Activated T-cell treated with anti-CD3 and anti-CD28 coated beads, Interleukin-2, amount 50 U/mL, for 1 hour (primary cell): ENCODE results near the gene CACHD1.
"Not testable (repeated sequence)": the region's sequence is repeated elsewhere in the genome, so short reads cannot be mapped to it uniquely, and the experiment has no call there.

ENCODE experiments used
- DNase-seq: peaks from one replicate; pipeline ENCODE4 v3.0.0-alpha.2; 2020

CACHD1 gene

GRCh38 chr1:64498325-64498724 is 28.4 kb downstream of the CACHD1 start:
- DNase-seq, result no peak

DNA sequence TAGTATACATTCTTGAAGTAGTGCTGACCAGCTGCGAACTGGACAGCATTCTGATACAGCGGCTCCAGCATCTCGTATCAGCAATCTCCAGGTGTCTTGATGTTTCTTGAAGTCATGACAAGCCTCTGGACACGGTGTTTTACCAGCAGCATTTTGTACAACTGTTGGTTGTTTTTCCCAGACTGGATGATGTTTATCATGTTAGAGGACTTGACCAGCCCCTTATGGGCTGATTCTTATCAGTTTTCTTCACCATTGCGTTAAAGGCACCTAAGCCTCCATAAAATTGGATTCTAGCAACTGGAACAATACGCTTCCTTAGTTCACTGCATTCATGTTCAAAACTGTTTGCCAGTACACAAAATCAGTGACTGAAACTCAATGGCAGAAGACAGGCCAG is 29.1 kb downstream of the CACHD1 start:
- no peak for DNase-seq

DNA sequence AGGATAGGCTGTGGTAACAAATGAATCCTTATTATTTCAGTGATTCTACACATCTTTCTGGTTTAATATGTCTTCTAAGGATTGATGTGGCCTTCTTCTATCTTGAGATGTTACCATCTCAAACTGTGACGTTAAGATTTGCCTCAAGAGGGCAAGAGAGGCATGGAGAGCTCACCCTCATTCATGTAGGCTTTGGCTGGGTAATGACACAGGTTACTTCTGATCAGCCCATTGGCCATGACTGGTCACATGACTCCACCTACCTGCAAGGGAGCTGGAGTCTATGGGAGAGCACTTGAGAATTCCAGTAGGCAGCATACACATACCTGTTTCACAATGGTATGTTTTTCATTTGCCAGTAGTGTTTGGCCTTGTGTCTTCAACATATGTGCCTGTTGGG is 30.0 kb downstream of the CACHD1 start:
- no peak for DNase-seq

DNA sequence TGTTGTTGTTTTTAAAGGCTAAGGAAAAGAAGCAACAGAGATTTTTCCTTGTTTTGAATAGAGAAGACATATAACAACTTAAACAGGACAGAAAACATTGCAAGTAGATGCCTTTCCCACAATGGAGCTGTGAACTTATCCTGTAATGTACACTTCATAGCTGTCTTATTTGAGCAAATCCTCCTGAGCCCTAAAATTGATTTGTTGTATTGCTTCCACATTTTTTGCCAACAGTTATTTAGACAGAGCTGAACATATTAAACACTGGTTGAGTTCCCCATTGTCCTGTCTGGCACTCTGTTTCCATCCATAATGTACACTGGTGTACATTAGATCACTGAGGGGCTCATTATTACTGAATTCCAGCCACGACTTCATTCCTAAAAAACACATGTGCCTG is 32.2 kb downstream of the CACHD1 start:
- DNase-seq, result no peak

DNA sequence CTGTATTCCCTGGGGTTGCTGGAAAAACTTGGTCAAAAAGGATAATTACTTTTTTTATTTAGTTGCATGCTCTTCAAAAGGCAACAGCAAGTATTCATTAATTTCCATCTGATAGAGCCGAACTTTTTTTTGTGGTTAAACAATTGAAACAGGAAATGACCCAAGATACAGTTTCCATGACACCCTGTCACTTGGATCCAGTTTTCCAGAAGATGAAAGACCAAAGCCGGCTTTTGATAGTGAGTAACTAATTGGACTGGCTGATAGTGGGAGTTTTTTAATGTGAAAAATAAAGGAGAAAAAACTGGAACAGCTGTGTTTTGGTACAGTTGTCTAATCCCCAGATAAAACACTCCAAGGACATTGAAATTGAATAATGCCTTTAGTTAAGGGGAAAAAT is 33.0 kb downstream of the CACHD1 start:
- no peak for DNase-seq

- peak; percentile 68 for DNase-seq
These were observed 35.5 kb downstream of the CACHD1 start for GRCh38 chr1:64505232-64505943.

- peak; percentile 46 for DNase-seq
These were observed 36.2 kb downstream of the CACHD1 start for GRCh38 chr1:64505944-64506655.

GRCh38 chr1:64508629-64509028 is 38.7 kb downstream of the CACHD1 start:
- no peak for DNase-seq

GRCh38 chr1:64511044-64511443 is 41.1 kb downstream of the CACHD1 start:
- DNase-seq, result no peak

GRCh38 chr1:64512206-64512605 is 42.3 kb downstream of the CACHD1 start:
- DNase-seq, result not testable (repeated sequence)

DNA sequence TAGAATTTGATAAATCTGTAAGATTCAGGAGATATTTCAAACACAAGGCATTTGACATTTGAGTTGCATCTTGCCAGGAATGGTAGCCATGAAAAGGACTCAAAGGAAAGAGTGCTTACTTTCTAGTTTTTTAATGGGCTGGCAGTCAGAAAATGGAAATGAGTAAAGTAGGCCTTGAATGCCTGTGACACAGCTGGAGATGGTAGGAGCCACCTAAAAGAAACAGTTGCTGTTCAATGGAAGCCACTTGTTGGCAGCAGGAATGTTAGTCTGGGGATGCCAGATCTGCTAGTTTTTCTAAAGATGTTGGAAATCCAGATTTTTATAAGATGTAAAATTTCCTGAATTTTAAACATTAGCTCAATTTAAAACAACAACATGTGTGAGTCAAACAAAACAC is 43.6 kb downstream of the CACHD1 start:
- DNase-seq, result no peak

GRCh38 chr1:64514197-64514765 is 44.4 kb downstream of the CACHD1 start:
- no peak for DNase-seq

DNA sequence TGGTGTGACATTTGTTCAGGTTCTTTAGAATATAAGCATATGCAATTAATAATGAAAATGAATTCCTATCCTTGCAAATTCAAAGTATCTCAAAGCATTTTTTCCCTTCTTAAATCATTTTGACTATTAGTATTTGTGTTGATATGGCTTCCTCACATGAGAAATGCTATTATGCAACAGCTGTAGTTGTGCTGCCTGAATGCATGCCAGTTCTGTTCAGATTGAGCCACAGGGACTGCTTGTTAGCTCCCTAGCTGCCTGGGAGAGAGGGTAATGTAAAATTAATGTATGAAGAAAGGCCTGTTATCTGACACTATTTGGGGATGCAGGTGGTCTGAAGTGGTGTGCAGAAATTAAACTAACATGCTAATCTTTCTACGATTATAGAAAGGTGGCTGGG is 45.5 kb downstream of the CACHD1 start:
- no peak for DNase-seq

- DNase-seq, result no peak
These were observed 46.4 kb downstream of the CACHD1 start for GRCh38 chr1:64516301-64516700.

GRCh38 chr1:64516803-64517568 is 47.1 kb downstream of the CACHD1 start:
- no peak for DNase-seq

DNA sequence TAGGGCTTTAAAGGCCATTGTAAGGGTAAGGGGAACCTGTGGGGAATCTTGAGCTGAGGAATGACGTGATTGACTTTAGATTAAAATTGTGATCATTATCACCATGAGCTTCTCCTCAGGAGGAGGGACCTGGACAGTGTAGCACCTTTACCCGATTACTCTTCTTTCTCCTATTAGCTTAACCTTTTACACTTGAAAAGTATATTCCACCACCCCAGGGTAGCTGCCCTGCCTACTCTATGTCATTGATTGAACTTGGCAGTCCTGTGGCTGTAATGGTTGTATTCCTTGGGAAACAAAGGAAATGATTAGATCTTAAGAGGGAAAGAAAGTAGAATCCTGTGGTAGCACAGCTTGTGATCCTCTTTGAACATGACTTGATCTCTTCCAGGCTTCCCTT is 47.7 kb downstream of the CACHD1 start:
- DNase-seq, result no peak

GRCh38 chr1:64518692-64519481 is 49.0 kb downstream of the CACHD1 start:
- no peak for DNase-seq

- no peak for DNase-seq
These were observed 50.0 kb downstream of the CACHD1 start for GRCh38 chr1:64519901-64520300.

DNA sequence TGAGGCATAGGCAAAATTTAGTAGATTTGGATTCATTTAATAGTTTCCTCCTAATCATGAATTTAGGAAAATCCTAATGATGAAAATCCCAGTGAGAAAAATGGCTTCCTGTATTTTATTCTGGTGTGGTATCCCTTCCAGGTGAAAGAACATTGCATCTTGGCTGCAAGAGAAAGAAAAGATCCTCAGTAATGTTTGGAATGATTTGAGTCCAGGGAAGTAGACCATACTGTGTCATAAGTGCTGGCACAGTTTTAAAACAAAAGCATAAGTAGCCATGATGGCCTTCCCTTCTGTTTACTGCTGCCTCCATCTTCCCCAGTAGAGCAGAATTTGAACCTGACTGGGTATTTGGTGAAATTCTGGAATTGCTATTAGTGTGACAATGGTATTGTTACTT is 52.8 kb downstream of the CACHD1 start:
- DNase-seq, result no peak

GRCh38 chr1:64523413-64524337 is 53.7 kb downstream of the CACHD1 start:
- no peak for DNase-seq

DNA sequence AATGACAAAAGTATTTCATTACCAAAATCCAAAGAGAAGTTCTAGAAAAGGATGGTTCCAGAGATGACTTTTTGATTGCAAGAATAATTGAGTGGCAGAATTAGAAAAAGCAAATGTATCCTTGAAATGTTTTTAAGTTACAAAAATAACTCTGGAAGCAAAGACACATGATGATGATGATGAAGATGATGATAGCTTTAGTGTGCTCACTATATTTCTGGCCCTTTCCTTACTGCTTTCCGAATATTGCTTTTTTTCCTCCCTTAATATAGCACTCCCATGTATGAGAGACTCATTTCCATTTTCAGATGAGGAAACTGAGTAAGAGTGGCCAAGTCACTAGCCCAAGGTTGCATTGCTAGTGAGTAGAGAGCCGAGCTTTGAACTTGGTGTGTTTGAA is 54.7 kb downstream of the CACHD1 start:
- DNase-seq, result no peak
